Esophagus squamous epithelium (tissue), 4 donors: ENCODE data around the gene MKRN1.

ENCODE experiments used
- CTCF ChIP-seq, 6 experiments: fragments of 450-650 bp in 4 of 6; fragments of 200-600 bp in 2 of 6; sonication (generic) in 2 of 6; IDR thresholded peaks; one replicate each; pipeline ENCODE4 v1.5.1; 2016 to 2019; ENCODE audit warnings: antibody characterized with exemption in 6 of 6, mild to moderate bottlenecking in 4 of 6, moderate library complexity in 4 of 6
- POLR2A ChIP-seq, 4 donors: fragments of 450-650 bp; IDR thresholded peaks; one replicate each; pipeline ENCODE4 v1.6.1; 2017; ENCODE audit warnings: antibody characterized with exemption in 4 of 4, mild to moderate bottlenecking in 4 of 4, moderate library complexity in 3 of 4

- TF ChIP-seq POLR2A (IDR thresholded peaks at IDR 0.05) = no peak
- no peak for TF ChIP-seq CTCF (IDR thresholded peaks at IDR 0.05)
Measured at GRCh38 chr7:140421521-140421920, 57.8 kb downstream of the MKRN1 start.
